Stomach smooth muscle (tissue), 2 donors: ENCODE measurements around the gene MEOX2.
A peak's percentile ranks its signal among the peaks of the same experiment; 100 is the strongest.

Source experiments
- H3K27ac ChIP-seq: one replicate; pipeline ENCODE4 v1.7.0; 2013; ENCODE audit warnings: mild to moderate bottlenecking, low read length, inconsistent platforms
- H3K27me3 ChIP-seq, 2 donors: one replicate each; pipeline ENCODE4 v1.7.0; 2013; ENCODE audit warnings: low read length in 2 of 2; ENCODE audit not compliant: insufficient read depth in 2 of 2, control insufficient read depth in 1 of 2
- H3K36me3 ChIP-seq, 2 donors: one replicate each; pipeline ENCODE4 v1.7.0; 2013; ENCODE audit warnings: low read length in 2 of 2; ENCODE audit not compliant: control insufficient read depth in 2 of 2, insufficient read depth in 2 of 2
- H3K4me1 ChIP-seq: one replicate; pipeline ENCODE4 v1.7.0; 2013; ENCODE audit warnings: low read length; ENCODE audit not compliant: control insufficient read depth, insufficient read depth
- H3K4me3 ChIP-seq, 2 donors: one replicate each; pipeline ENCODE4 v1.7.0; 2013; ENCODE audit warnings: low read length in 2 of 2
- H3K9ac ChIP-seq, 2 donors: one replicate each; pipeline ENCODE4 v1.7.0; 2013; ENCODE audit warnings: low read length in 2 of 2, mild to moderate bottlenecking in 1 of 2
- H3K9me3 ChIP-seq, 2 donors: one replicate each; pipeline ENCODE4 v1.7.0; 2013; ENCODE audit warnings: low read length in 2 of 2; ENCODE audit not compliant: control insufficient read depth in 2 of 2
- donor health status: healthy.
- donor health status: Pancreatic carcinoma.

MEOX2 gene

GRCh38 chr7:15593382-15593781, 93.1 kb downstream of the MEOX2 start:
- Histone ChIP-seq H3K27me3 (no peaks in the 10 kb centered on the region), H3K4me1 (no peaks in the 10 kb centered on the region), H3K9me3 (no peaks in the 10 kb centered on the region), H3K9ac (no peak overlapping the region), H3K27ac (no peak overlapping the region), H3K4me3 (no peak overlapping the region), H3K36me3 (no peaks in the 10 kb centered on the region)

- no peak overlapping the region for H3K27ac ChIP-seq
- no peak overlapping the region for H3K9ac ChIP-seq
- no peaks in the 10 kb centered on the region for H3K36me3 ChIP-seq
- no peaks in the 10 kb centered on the region for H3K27me3 ChIP-seq
- H3K4me3 ChIP-seq = peak overlapping the region in 1 of 2 donors; percentile 16
- H3K9me3 ChIP-seq = no peaks in the 10 kb centered on the region
- H3K4me1 ChIP-seq = no peaks in the 10 kb centered on the region
These were observed 100.2 kb downstream of the MEOX2 start for GRCh38 chr7:15586266-15586665.

- Histone ChIP-seq H3K4me3 (no peak overlapping the region), H3K4me1 (no peaks in the 10 kb centered on the region), H3K9me3 (no peaks in the 10 kb centered on the region), H3K27me3 (no peaks in the 10 kb centered on the region), H3K27ac (no peak overlapping the region), H3K9ac (no peak overlapping the region), H3K36me3 (no peaks in the 10 kb centered on the region)
These were observed 101.9 kb downstream of the MEOX2 start for GRCh38 chr7:15584575-15584974.

- Histone ChIP-seq H3K9ac (no peak overlapping the region), H3K36me3 (no peaks in the 10 kb centered on the region), H3K27me3 (no peaks in the 10 kb centered on the region), H3K4me1 (no peaks in the 10 kb centered on the region), H3K27ac (no peak overlapping the region), H3K9me3 (no peaks in the 10 kb centered on the region), H3K4me3 (no peak overlapping the region)
These were observed 103.7 kb downstream of the MEOX2 start for GRCh38 chr7:15582773-15583172.

GRCh38 chr7:15581352-15581951, 105.0 kb downstream of the MEOX2 start:
- Histone ChIP-seq H3K9me3 (no peaks in the 10 kb centered on the region), H3K27ac (no peak overlapping the region), H3K9ac (no peak overlapping the region), H3K36me3 (no peaks in the 10 kb centered on the region), H3K27me3 (no peaks in the 10 kb centered on the region), H3K4me3 (no peak overlapping the region), H3K4me1 (no peaks in the 10 kb centered on the region)

- no peak overlapping the region for H3K9ac ChIP-seq
- H3K4me1 ChIP-seq = no peaks in the 10 kb centered on the region
- H3K4me3 ChIP-seq = no peak overlapping the region
- no peaks in the 10 kb centered on the region for H3K27me3 ChIP-seq
- H3K9me3 ChIP-seq = no peaks in the 10 kb centered on the region
- H3K36me3 ChIP-seq = no peaks in the 10 kb centered on the region
- no peak overlapping the region for H3K27ac ChIP-seq
These were observed 105.7 kb downstream of the MEOX2 start for GRCh38 chr7:15580604-15581351.

- no peak overlapping the region for H3K4me3 ChIP-seq
- no peaks in the 10 kb centered on the region for H3K9me3 ChIP-seq
- H3K9ac ChIP-seq = no peak overlapping the region
- H3K27me3 ChIP-seq = no peaks in the 10 kb centered on the region
- no peak overlapping the region for H3K27ac ChIP-seq
- no peaks in the 10 kb centered on the region for H3K36me3 ChIP-seq
- H3K4me1 ChIP-seq = no peaks in the 10 kb centered on the region
These were observed 108.9 kb downstream of the MEOX2 start for GRCh38 chr7:15577600-15577999.

- Histone ChIP-seq H3K9ac (no peak overlapping the region), H3K4me3 (no peak overlapping the region), H3K27me3 (no peaks in the 10 kb centered on the region), H3K9me3 (no peaks in the 10 kb centered on the region), H3K36me3 (no peaks in the 10 kb centered on the region), H3K27ac (no peak overlapping the region), H3K4me1 (no peaks in the 10 kb centered on the region)
These were observed 115.1 kb downstream of the MEOX2 start for GRCh38 chr7:15571301-15571878.

- no peak overlapping the region for H3K4me3 ChIP-seq
- no peaks in the 10 kb centered on the region for H3K9me3 ChIP-seq
- no peak overlapping the region for H3K27ac ChIP-seq
- H3K9ac ChIP-seq = no peak overlapping the region
- H3K4me1 ChIP-seq = no peaks in the 10 kb centered on the region
- H3K36me3 ChIP-seq = no peaks in the 10 kb centered on the region
- no peaks in the 10 kb centered on the region for H3K27me3 ChIP-seq
These were observed 118.8 kb downstream of the MEOX2 start for GRCh38 chr7:15567652-15568051.

- Histone ChIP-seq H3K9me3 (no peaks in the 10 kb centered on the region), H3K4me1 (no peaks in the 10 kb centered on the region), H3K4me3 (no peak overlapping the region), H3K36me3 (no peaks in the 10 kb centered on the region), H3K27me3 (no peaks in the 10 kb centered on the region), H3K9ac (no peak overlapping the region), H3K27ac (no peak overlapping the region)
These were observed 119.4 kb downstream of the MEOX2 start for GRCh38 chr7:15567036-15567435.

- H3K4me3 ChIP-seq = no peak overlapping the region
- no peaks in the 10 kb centered on the region for H3K27me3 ChIP-seq
- H3K9me3 ChIP-seq = no peaks in the 10 kb centered on the region
- no peak overlapping the region for H3K27ac ChIP-seq
- H3K9ac ChIP-seq = no peak overlapping the region
- H3K4me1 ChIP-seq = no peaks in the 10 kb centered on the region
- no peaks in the 10 kb centered on the region for H3K36me3 ChIP-seq
These were observed 120.0 kb downstream of the MEOX2 start for GRCh38 chr7:15566476-15566875.
